GM21737 (cell line): ENCODE results near the gene RIT2.

Source experiments
- ATAC-seq: cut with Tn5 transposase; IDR thresholded peaks from one replicate; pipeline ENCODE4 v1.9.1; 2021; ENCODE audit warnings: mild to moderate bottlenecking, moderate library complexity; ENCODE audit not compliant: unreplicated experiment

The RIT2 gene

GRCh38 chr18:42706618-42707017 lies 408.9 kb downstream of the RIT2 start:
- no peak for ATAC-seq

GRCh38 chr18:42706029-42706608 lies 409.4 kb downstream of the RIT2 start:
- no peak for ATAC-seq
